Upper lobe of left lung (tissue), 4 donors: ENCODE data around the gene CNR1.

Source experiments
- CTCF ChIP-seq, 6 experiments: fragments of 450-650 bp in 4 of 6; fragments of 200-600 bp in 2 of 6; sonication (generic) in 2 of 6; IDR thresholded peaks; one replicate each; pipeline ENCODE4 v1.5.1; 2016 to 2019; ENCODE audit warnings: antibody characterized with exemption in 6 of 6
- EP300 ChIP-seq, 4 donors: sonication (generic); formaldehyde crosslinking; IDR thresholded peaks; one replicate each; pipeline ENCODE4 v1.5.1; 2017; ENCODE audit warnings: antibody characterized with exemption in 4 of 4, control low read depth in 2 of 4
- POLR2A ChIP-seq, 4 donors: fragments of 450-650 bp; IDR thresholded peaks; one replicate each; pipeline ENCODE4 v1.5.1; 2016 to 2017; ENCODE audit warnings: antibody characterized with exemption in 4 of 4, mild to moderate bottlenecking in 2 of 4
- POLR2AphosphoS5 ChIP-seq, 2 donors: sonication (generic); formaldehyde crosslinking; IDR thresholded peaks; one replicate each; pipeline ENCODE4 v1.5.1; 2017; ENCODE audit warnings: antibody characterized with exemption in 2 of 2

- no peak for TF ChIP-seq CTCF (IDR thresholded peaks at IDR 0.05)
- no peak for TF ChIP-seq POLR2A (IDR thresholded peaks at IDR 0.05)
- no peak for TF ChIP-seq POLR2AphosphoS5 (IDR thresholded peaks at IDR 0.05)
- TF ChIP-seq EP300 (IDR thresholded peaks at IDR 0.05) = no peak
Observed at GRCh38 chr6:88124925-88125557, 41.1 kb downstream of the CNR1 start.
